H1 (cell line): Measurements from ENCODE around the gene IL36A. TPM values are rescaled to one million over a fixed set of nuclear protein-coding genes. Genes with fewer than 3 reads are reported as not detected.

Experiments
- CTCF ChIA-PET: fragments of 300-600 bp; sonication (Branson Sonifier 250); formaldehyde crosslinking; loops from one replicate; lab custom pipeline; 2021; ENCODE audit not compliant: partially characterized antibody; lab: Charles Lee
- POLR2A ChIA-PET: fragments of 300-600 bp; sonication (Branson Sonifier 250); formaldehyde crosslinking; loops from one replicate; lab custom pipeline; 2021; ENCODE audit warnings: inconsistent platforms; ENCODE audit not compliant: partially characterized antibody; lab: Charles Lee
- DNase-seq, 2 experiments: peaks; one replicate each; pipeline versions ENCODE4 v3.0.0 to v3.0.0-alpha.2; 2010 to 2022; ENCODE audit warnings: low spot score in 2 of 2, low read depth in 1 of 2, mixed read lengths in 1 of 2
- FAIRE-seq: peaks from 2 replicates; lab custom pipeline; 2011; peaks lifted over from hg19 to GRCh38; lab: Jason Lieb, UNC
- H2AFZ ChIP-seq: 2 replicates; pipeline ENCODE4 v1.8.1; 2012; ENCODE audit warnings: low read length, inconsistent platforms
- H2AK5ac ChIP-seq: 2 replicates; pipeline ENCODE4 v1.6.1; 2013; ENCODE audit warnings: low read depth, low read length
- H2BK120ac ChIP-seq: replicated peaks from 2 replicates; pipeline ENCODE3; 2013; ENCODE audit warnings: low read depth, low read length, inconsistent platforms
- H2BK12ac ChIP-seq: 2 replicates; pipeline ENCODE4 v1.6.1; 2013; ENCODE audit warnings: low read depth, low read length
- H2BK15ac ChIP-seq: 2 replicates; pipeline ENCODE4 v1.6.1; 2013; ENCODE audit warnings: low read length
- H2BK20ac ChIP-seq: 2 replicates; pipeline ENCODE4 v1.6.1; 2013; ENCODE audit warnings: low read length
- H2BK5ac ChIP-seq: 2 replicates; pipeline ENCODE4 v1.6.1; 2013; ENCODE audit warnings: low read depth, low read length
- H3K14ac ChIP-seq: 2 replicates; pipeline ENCODE4 v1.6.1; 2013; ENCODE audit warnings: inconsistent platforms; ENCODE audit not compliant: insufficient read length
- H3K18ac ChIP-seq: 2 replicates; pipeline ENCODE4 v1.6.1; 2013; ENCODE audit warnings: low read length; ENCODE audit errors: extremely low read depth
- H3K23ac ChIP-seq: 2 replicates; pipeline ENCODE4 v1.6.1; 2013; ENCODE audit warnings: inconsistent platforms; ENCODE audit not compliant: insufficient read length
- H3K23me2 ChIP-seq: 2 replicates; pipeline ENCODE4 v1.6.1; 2013; ENCODE audit warnings: low read depth, low read length
- H3K27ac ChIP-seq: 2 replicates; pipeline ENCODE4 v1.6.1; 2011; ENCODE audit warnings: low read depth, low read length, inconsistent platforms
- H3K27me3 ChIP-seq, 4 experiments: replicated peaks in 1 of 4; 1 replicate in 1 of 4; 2 replicates in 3 of 4; pipeline versions ENCODE4 v1.6.1 to v1.8.1; 2011 to 2013; ENCODE audit warnings: low read length in 3 of 4, mild to moderate bottlenecking in 3 of 4, inconsistent platforms in 2 of 4, mixed read lengths in 2 of 4, moderate library complexity in 1 of 4; ENCODE audit not compliant: control insufficient read depth in 3 of 4, insufficient read depth in 3 of 4; ENCODE audit errors: extremely low read depth in 1 of 4
- H3K36me3 ChIP-seq, 4 experiments: 2 replicates each; pipeline versions ENCODE4 v1.6.1 to v1.8.1; 2011 to 2013; ENCODE audit warnings: mild to moderate bottlenecking in 4 of 4, low read length in 3 of 4, moderate library complexity in 2 of 4, control low read depth in 1 of 4, inconsistent platforms in 1 of 4; ENCODE audit not compliant: insufficient read depth in 4 of 4, control insufficient read depth in 2 of 4
- H3K4ac ChIP-seq: replicated peaks from 2 replicates; pipeline ENCODE3; 2013; ENCODE audit warnings: low read length, low read depth, mixed read lengths, inconsistent platforms; ENCODE audit not compliant: insufficient read length
- H3K4me1 ChIP-seq, 4 experiments: replicated peaks in 1 of 4; 1 replicate in 1 of 4; 2 replicates in 3 of 4; pipeline versions ENCODE4 v1.6.1 to v1.8.1; 2011 to 2013; ENCODE audit warnings: low read length in 3 of 4, inconsistent platforms in 2 of 4, mixed read lengths in 1 of 4; ENCODE audit not compliant: insufficient read depth in 4 of 4, control insufficient read depth in 3 of 4
- H3K4me2 ChIP-seq, 2 experiments: 2 replicates each; pipeline versions ENCODE4 v1.6.1 to v1.8.1; 2011 to 2013; ENCODE audit warnings: low read depth in 2 of 2, low read length in 2 of 2, control low read depth in 1 of 2, inconsistent platforms in 1 of 2, mild to moderate bottlenecking in 1 of 2; ENCODE audit not compliant: insufficient read depth in 1 of 2
- H3K4me3 ChIP-seq, 4 experiments: fragments of 200-600, 300-600 bp in 1 of 4; sonication (generic), shearing (Covaris generic), sonication (Bioruptor Twin) in 1 of 4; 2 replicates each; pipeline versions ENCODE4 v1.5.1 to v1.8.1; 2011 to 2016; ENCODE audit warnings: low read length in 4 of 4, low read depth in 3 of 4, control low read depth in 2 of 4, inconsistent platforms in 2 of 4, mild to moderate bottlenecking in 2 of 4, mixed read lengths in 1 of 4, moderate library complexity in 1 of 4; ENCODE audit not compliant: insufficient read depth in 2 of 4; ENCODE audit errors: extremely low read depth in 1 of 4
- H3K56ac ChIP-seq: replicated peaks from 2 replicates; pipeline ENCODE3; 2013; ENCODE audit warnings: low read depth, mild to moderate bottlenecking, mixed read lengths, low read length, inconsistent platforms; ENCODE audit not compliant: insufficient read length
- H3K79me1 ChIP-seq: 2 replicates; pipeline ENCODE4 v1.6.1; 2013; ENCODE audit warnings: low read depth, low read length, control low read depth
- H3K79me2 ChIP-seq, 2 experiments: 2 replicates each; pipeline versions ENCODE4 v1.6.1 to v1.8.1; 2012 to 2013; ENCODE audit warnings: low read length in 2 of 2, mild to moderate bottlenecking in 2 of 2, inconsistent platforms in 1 of 2; ENCODE audit not compliant: insufficient read depth in 2 of 2, control insufficient read depth in 1 of 2
- H3K9ac ChIP-seq, 4 experiments: replicated peaks in 1 of 4; 1 replicate in 1 of 4; 2 replicates in 3 of 4; pipeline versions ENCODE4 v1.6.1 to v1.8.1; 2011 to 2013; ENCODE audit warnings: low read depth in 3 of 4, low read length in 3 of 4, control low read depth in 2 of 4, mild to moderate bottlenecking in 2 of 4, moderate library complexity in 2 of 4, inconsistent platforms in 1 of 4; ENCODE audit errors: extremely low read depth in 1 of 4
- H3K9me3 ChIP-seq, 2 experiments: 2 replicates each; pipeline versions ENCODE4 v1.6.1 to v1.8.1; 2012 to 2013; ENCODE audit warnings: mild to moderate bottlenecking in 2 of 2, moderate library complexity in 2 of 2, control low read depth in 1 of 2, inconsistent platforms in 1 of 2, low read depth in 1 of 2, low read length in 1 of 2, mixed read lengths in 1 of 2; ENCODE audit not compliant: insufficient read depth in 2 of 2
- H4K20me1 ChIP-seq, 2 experiments: replicated peaks in 1 of 2; 2 replicates each; pipeline versions ENCODE3 to v1.8.1; 2011 to 2013; ENCODE audit warnings: inconsistent platforms in 2 of 2, low read length in 2 of 2, mild to moderate bottlenecking in 1 of 2; ENCODE audit not compliant: insufficient read depth in 2 of 2, control insufficient read depth in 1 of 2
- H4K5ac ChIP-seq: 2 replicates; pipeline ENCODE4 v1.6.1; 2013; ENCODE audit warnings: low read length, low read depth, mixed read lengths, inconsistent platforms; ENCODE audit not compliant: insufficient read length
- H4K8ac ChIP-seq: 2 replicates; pipeline ENCODE4 v1.8.0; 2013; ENCODE audit warnings: mild to moderate bottlenecking, moderate library complexity, low read length, inconsistent platforms; ENCODE audit not compliant: insufficient read depth; ENCODE audit errors: extremely low read depth
- H4K91ac ChIP-seq: replicated peaks from 2 replicates; pipeline ENCODE3; 2013; ENCODE audit warnings: low read length, mixed read lengths, inconsistent platforms; ENCODE audit not compliant: insufficient read length
- BACH1 ChIP-seq: IDR thresholded peaks from 2 replicates; pipeline ENCODE4 v1.6.1; 2012; ENCODE audit warnings: low read length, improper control_type of control experiment
- BCL11A ChIP-seq, 2 experiments: IDR thresholded peaks; one replicate each; pipeline ENCODE4 v1.6.1; 2011; ENCODE audit warnings: low read depth in 2 of 2, low read length in 2 of 2, mild to moderate bottlenecking in 2 of 2
- CEBPB ChIP-seq: IDR thresholded peaks from 2 replicates; pipeline ENCODE4 v1.6.1; 2012; ENCODE audit warnings: low read depth, low read length
- CHD2 ChIP-seq: IDR thresholded peaks from 2 replicates; pipeline ENCODE4 v1.6.1; 2012; ENCODE audit warnings: low read length, improper control_type of control experiment
- CTBP2 ChIP-seq: IDR thresholded peaks from 2 replicates; pipeline ENCODE4 v1.7.0; 2011; ENCODE audit warnings: borderline replicate concordance, mild to moderate bottlenecking, moderate library complexity, mixed read lengths, low read length; ENCODE audit not compliant: insufficient read depth, insufficient read length
- GABPA ChIP-seq: IDR thresholded peaks from 2 replicates; pipeline ENCODE4 v1.6.1; 2011; ENCODE audit warnings: mild to moderate bottlenecking, low read length, moderate library complexity, borderline replicate concordance; ENCODE audit not compliant: insufficient read depth
- POLR2AphosphoS5 ChIP-seq: IDR thresholded peaks from 2 replicates; pipeline ENCODE4 v1.6.1; 2011; ENCODE audit warnings: low read depth, low read length
- SP2 ChIP-seq: IDR thresholded peaks from 2 replicates; pipeline ENCODE4 v1.6.1; 2012; ENCODE audit warnings: mild to moderate bottlenecking, low read length, inconsistent platforms
- ZNF274 ChIP-seq: IDR thresholded peaks from 2 replicates; pipeline ENCODE4 v1.7.0; 2012; ENCODE audit warnings: low read length, borderline replicate concordance; ENCODE audit errors: extremely low read depth
- WGBS, 2 experiments: shearing (Covaris generic) in 1 of 2; methylation state at CpG; one replicate each; pipeline versions ENCODE4 v1.1.6 to v1.1.7; 2013 to 2015; ENCODE audit warnings: low lambda C conversion rate in 2 of 2, mixed read lengths in 2 of 2, inconsistent platforms in 1 of 2, low coverage in 1 of 2, missing lambda C conversion rate in 1 of 2; ENCODE audit not compliant: insufficient replicate concordance in 2 of 2, insufficient coverage in 1 of 2, insufficient read length in 1 of 2; ENCODE audit errors: extremely low coverage in 1 of 2, missing lambda C conversion rate in 1 of 2; 5-methylcytosine and 5-hydroxymethylcytosine counted together
- polyA plus RNA-seq, 7 experiments: library from polyadenylated mRNA; depleted of rRNA in 3 of 7; stranded (reverse) in 5 of 7; unstranded in 2 of 7; fragments of >200 nt in 5 of 7; fragments of 200-250 nt in 2 of 7; gene quantifications; 1 replicate in 5 of 7; 2 replicates in 1 of 7; 4 replicates in 1 of 7; pipeline versions ENCODE4 v1.2.1 to v1.2.3, GENCODE V29; 2011 to 2013; ENCODE audit warnings: missing spikeins in 2 of 7, mixed read lengths in 2 of 7
- total RNA-seq: library from RNA; stranded (reverse); fragmentation: NEBNext Ultra II Directional; extraction: Animal tissue kit (Norgen Biotek cat#: 25700); gene quantifications from 2 replicates; pipeline ENCODE4 v1.2.1, GENCODE V29; 2021
- TF ChIP-seq, protein P1 (sequence below), 3 experiments: IDR thresholded peaks; 1 replicate in 2 of 3; 2 replicates in 1 of 3; pipeline versions ENCODE4 v1.5.1 to v1.6.1; 2011; ENCODE audit warnings: low read length in 3 of 3, mild to moderate bottlenecking in 3 of 3, inconsistent platforms in 2 of 3, low read depth in 1 of 3, moderate library complexity in 1 of 3; ENCODE audit not compliant: insufficient read depth in 1 of 3; ENCODE audit errors: control extremely low read depth in 1 of 3

IL36A gene
- total and polyA plus RNA-seq, 2 of the 8 experiments (the other 6 are each of a cell fraction or from before 2014, with no cell fraction given) = not detected

DNA sequence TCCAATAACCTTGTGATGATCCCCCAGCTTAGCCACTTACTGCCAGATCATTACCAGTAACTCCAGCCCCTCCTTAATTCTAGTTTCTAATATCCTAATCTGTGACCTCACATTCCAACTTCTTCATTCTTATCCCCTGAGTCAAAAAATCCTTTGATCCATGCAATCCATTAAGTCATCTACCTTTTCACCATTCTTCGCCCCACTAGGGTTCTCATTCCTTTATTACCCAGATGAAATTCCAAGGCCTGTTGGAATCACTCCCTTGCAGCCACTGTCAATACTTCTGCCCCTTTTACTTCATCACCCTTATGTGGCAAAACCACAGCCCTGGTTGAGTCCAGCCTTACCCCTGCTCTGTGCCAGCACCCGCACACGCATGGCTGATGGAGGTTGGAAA lies 47.7 kb upstream of the IL36A start:
- no peaks in the 10 kb centered on the region for H3K4me1 ChIP-seq
- H3K79me1 ChIP-seq = no peaks in the 10 kb centered on the region
- H3K27ac ChIP-seq = no peak overlapping the region
- no peaks in the 10 kb centered on the region for H3K23me2 ChIP-seq
- no peak for FAIRE-seq
- H3K9ac ChIP-seq = no peak overlapping the region
- WGBS, 2 experiments = 96% methylated on average over 3 of the region's 3 CpGs; no CpG with 5 or more reads in 1 of the 2 experiments
- H3K56ac ChIP-seq = no peak overlapping the region
- H2BK20ac ChIP-seq = no peak overlapping the region
- H2BK15ac ChIP-seq = no peak overlapping the region
- H4K8ac ChIP-seq = no peak overlapping the region
- H2BK120ac ChIP-seq = no peak overlapping the region
- TF ChIP-seq CHD2 = no peak
- TF ChIP-seq, protein P1, sequence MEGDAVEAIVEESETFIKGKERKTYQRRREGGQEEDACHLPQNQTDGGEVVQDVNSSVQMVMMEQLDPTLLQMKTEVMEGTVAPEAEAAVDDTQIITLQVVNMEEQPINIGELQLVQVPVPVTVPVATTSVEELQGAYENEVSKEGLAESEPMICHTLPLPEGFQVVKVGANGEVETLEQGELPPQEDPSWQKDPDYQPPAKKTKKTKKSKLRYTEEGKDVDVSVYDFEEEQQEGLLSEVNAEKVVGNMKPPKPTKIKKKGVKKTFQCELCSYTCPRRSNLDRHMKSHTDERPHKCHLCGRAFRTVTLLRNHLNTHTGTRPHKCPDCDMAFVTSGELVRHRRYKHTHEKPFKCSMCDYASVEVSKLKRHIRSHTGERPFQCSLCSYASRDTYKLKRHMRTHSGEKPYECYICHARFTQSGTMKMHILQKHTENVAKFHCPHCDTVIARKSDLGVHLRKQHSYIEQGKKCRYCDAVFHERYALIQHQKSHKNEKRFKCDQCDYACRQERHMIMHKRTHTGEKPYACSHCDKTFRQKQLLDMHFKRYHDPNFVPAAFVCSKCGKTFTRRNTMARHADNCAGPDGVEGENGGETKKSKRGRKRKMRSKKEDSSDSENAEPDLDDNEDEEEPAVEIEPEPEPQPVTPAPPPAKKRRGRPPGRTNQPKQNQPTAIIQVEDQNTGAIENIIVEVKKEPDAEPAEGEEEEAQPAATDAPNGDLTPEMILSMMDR (IDR thresholded peaks at IDR 0.05; ENCODE audit: control extremely low read depth in 1 of 3, insufficient read depth in 1 of 3, low read depth in 1 of 3, low read length in 3 of 3) = no peak
- TF ChIP-seq GABPA = no peak
- no peak for TF ChIP-seq BCL11A (IDR thresholded peaks at IDR 0.05; ENCODE audit: low read depth in 2 of 2, low read length in 2 of 2)
- TF ChIP-seq CTBP2 = no peak
- no peak for TF ChIP-seq CEBPB
- TF ChIP-seq BACH1 = no peak
- no peak for TF ChIP-seq ZNF274
- TF ChIP-seq POLR2AphosphoS5 = no peak
- TF ChIP-seq SP2 = no peak
- TF ChIP-seq, all 59 proteins: peak for 0
- Histone ChIP-seq H3K4me2 (no peak overlapping the region), H2AK5ac (no peak overlapping the region), H3K23ac (no peak overlapping the region), H3K9me3 (no peaks in the 10 kb centered on the region), H4K91ac (no peak overlapping the region), H2AFZ (no peak overlapping the region), H3K27me3 (no peaks in the 10 kb centered on the region; a peak in 1 of 7 replicates), H3K79me2 (no peaks in the 10 kb centered on the region), H4K5ac (no peak overlapping the region), H3K4ac (no peak overlapping the region), H3K36me3 (no peaks in the 10 kb centered on the region), H3K14ac (no peak overlapping the region), H4K20me1 (no peaks in the 10 kb centered on the region), H2BK5ac (no peak overlapping the region), H3K4me3 (no peak overlapping the region), H2BK12ac (no peak overlapping the region), H3K18ac (no peak overlapping the region)
- DNase-seq = no peak
- POLR2A ChIA-PET = no interaction called here
- CTCF ChIA-PET = interaction anchor here (0.9 to 3.3 kb wide), 3 partner anchors 11 to 72 kb away, joined by 3 to 13 read pairs (median 3); no protein-coding TSS in a partner anchor
